ENCODE measurements around the gene ROCK1. TPM values are rescaled to one million over a fixed set of nuclear protein-coding genes. Genes with fewer than 3 reads are reported as not detected.

The ROCK1 gene
- total RNA-seq, 4 donors from 2014 or later, result 17.6 to 58.2 (median 24.8) TPM

- no peak for DNase-seq
- WGBS, 2 donors, result 38 to 54% methylated on average over 4 of the region's 4 CpGs
Measured at GRCh38 chr18:21129566-21130216, 18.1 kb upstream of the ROCK1 start.

GRCh38 chr18:21123290-21123926 is 11.8 kb upstream of the ROCK1 start:
- Histone ChIP-seq H3K27me3 (no peaks in the 10 kb centered on the region), H3K4me1 (peaks cover 0 to under 1% (median 0%) of the 10 kb centered on the region in 3 donors), H3K36me3 (no peaks in the 10 kb centered on the region), H3K9me3 (no peaks in the 10 kb centered on the region), H3K4me3 (no peak overlapping the region), H3K27ac (no peak overlapping the region)
- 70 to 76% methylated on average over 5 of the region's 5 CpGs for WGBS, 2 donors
- intact Hi-C loops (cut with DNase I), result no loop called here
- TF ChIP-seq CTCF (IDR thresholded peaks at IDR 0.05) (no peak), POLR2A (IDR thresholded peaks at IDR 0.05) (no peak)
- DNase-seq, result no peak

More at GRCh38 chr18:21129566-21130216, 18.1 kb upstream of the ROCK1 start:
- no peak overlapping the region for H3K4me3 ChIP-seq
- H3K27me3 ChIP-seq, result no peaks in the 10 kb centered on the region
- no peaks in the 10 kb centered on the region for H3K36me3 ChIP-seq
- intact Hi-C loops (cut with DNase I), result no loop called here
- no peaks in the 10 kb centered on the region for H3K9me3 ChIP-seq
- H3K27ac ChIP-seq, result no peak overlapping the region
- H3K4me1 ChIP-seq, result no peaks in the 10 kb centered on the region
- TF ChIP-seq CTCF (IDR thresholded peaks at IDR 0.05) (no peak), POLR2A (IDR thresholded peaks at IDR 0.05) (no peak)

GRCh38 chr18:21118806-21119205 is 7.2 kb upstream of the ROCK1 start:
- intact Hi-C loops (cut with DNase I), result no loop called here
- no peak for TF ChIP-seq POLR2A (IDR thresholded peaks at IDR 0.05)
- no peak for TF ChIP-seq CTCF (IDR thresholded peaks at IDR 0.05)

GRCh38 chr18:21117409-21118131 is 6.0 kb upstream of the ROCK1 start:
- intact Hi-C loops (cut with DNase I), result no loop called here
- peak overlapping the region; percentile 3 to 76 (median 65) for H3K27ac ChIP-seq
- no peaks in the 10 kb centered on the region for H3K9me3 ChIP-seq
- H3K4me1 ChIP-seq, result peaks cover 0 to 28% (median 0%) of the 10 kb centered on the region in 3 donors
- TF ChIP-seq CTCF (IDR thresholded peaks at IDR 0.05) (no peak), POLR2A (IDR thresholded peaks at IDR 0.05) (peak in 1 of 4 donors; percentile 26)
- no peak overlapping the region for H3K4me3 ChIP-seq
- H3K36me3 ChIP-seq, result no peaks in the 10 kb centered on the region
- 44 to 56% methylated on average over 5 of the region's 5 CpGs for WGBS, 2 donors
- no peaks in the 10 kb centered on the region for H3K27me3 ChIP-seq
- no peak for DNase-seq

More at GRCh38 chr18:21118806-21119205, 7.2 kb upstream of the ROCK1 start:
- Histone ChIP-seq H3K27me3 (no peaks in the 10 kb centered on the region), H3K4me1 (peaks cover 0 to 24% (median 0%) of the 10 kb centered on the region in 3 donors), H3K4me3 (no peak overlapping the region), H3K27ac (no peak overlapping the region), H3K36me3 (no peaks in the 10 kb centered on the region), H3K9me3 (no peaks in the 10 kb centered on the region)
- no peak for DNase-seq
